Right renal cortex interstitium (tissue), 3 donors: Measurements from ENCODE around the gene NREP. TPM values are rescaled to one million over a fixed set of nuclear protein-coding genes. Genes with fewer than 3 reads are reported as not detected.

ENCODE experiments used
- DNase-seq, 3 donors: peaks; one replicate each; pipeline ENCODE4 v3.0.0-alpha.2; 2013; ENCODE audit warnings: low read depth in 3 of 3, low spot score in 2 of 3
- polyA plus RNA-seq, 3 donors: library from polyadenylated mRNA; unstranded; fragments of 120-200 nt; gene quantifications; one replicate each; pipeline ENCODE4 v1.2.1, GENCODE V29; 2013; ENCODE audit not compliant: insufficient read length in 3 of 3

Gene NREP, protein sequence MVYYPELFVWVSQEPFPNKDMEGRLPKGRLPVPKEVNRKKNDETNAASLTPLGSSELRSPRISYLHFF
- polyA plus RNA-seq = 100 to 1,000 TPM; 861 to 901 (median 880) TPM

DNA sequence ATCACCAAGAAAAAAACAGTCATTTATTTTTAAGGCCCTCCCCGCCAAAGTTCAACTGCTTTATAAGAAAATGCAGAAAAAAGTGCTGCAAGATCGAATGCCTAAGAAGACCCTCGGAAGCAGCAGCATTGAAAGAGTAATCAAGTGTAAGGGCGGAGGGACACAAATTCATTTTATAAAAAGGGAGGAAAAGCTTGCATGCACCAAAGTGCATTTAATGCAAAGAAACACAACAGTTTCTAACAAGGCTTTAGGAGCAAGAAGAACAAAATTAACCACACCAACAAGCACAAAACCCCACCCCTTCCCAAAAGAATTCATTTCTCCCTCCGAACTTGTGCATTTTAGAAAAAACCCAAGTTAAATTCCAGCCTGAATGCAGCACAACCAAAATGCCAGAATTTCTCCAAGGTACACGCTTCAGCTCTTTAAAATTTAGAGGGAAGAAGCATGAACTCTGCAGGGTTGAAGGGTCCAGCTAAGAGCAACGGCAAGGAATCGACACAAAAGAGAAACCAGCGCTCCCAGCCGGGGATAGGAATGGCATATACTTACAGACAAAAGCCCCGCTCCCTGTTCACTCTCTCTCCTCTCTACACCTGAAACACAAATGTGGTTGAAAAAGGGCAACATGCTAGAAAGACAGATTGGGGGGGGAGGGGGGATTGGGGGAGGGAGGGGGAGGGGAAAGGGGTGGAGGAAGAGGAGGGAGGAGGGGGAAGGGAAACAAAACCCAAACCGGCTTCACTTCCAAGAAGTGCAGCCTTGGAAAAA lies at the start of gene NREP:
Gene NREP, minus strand, starts transcription at position 614 of the 774 bp plus-strand sequence. CDS start 1,422 bp downstream, outside the sequence.
- DNase-seq = no peak

DNA sequence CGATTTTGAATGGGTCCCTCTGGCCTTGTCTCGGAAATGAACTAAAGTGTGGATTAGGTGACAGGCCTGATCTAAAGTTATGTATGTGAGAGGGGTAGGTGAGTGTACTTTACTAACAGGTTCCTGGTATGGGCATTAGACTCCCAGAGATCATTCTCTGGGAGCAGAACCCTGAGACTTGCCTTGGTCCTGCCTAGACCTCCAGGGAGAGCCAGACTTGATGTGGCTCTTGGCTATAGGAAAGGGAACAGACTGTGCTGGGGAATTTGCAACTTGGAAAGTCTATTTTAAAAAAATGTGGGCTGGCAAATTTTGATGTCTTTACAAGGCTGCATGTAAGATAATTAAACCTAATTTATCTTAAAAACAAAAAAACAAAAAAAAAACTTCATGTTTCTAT lies 49.8 kb upstream of the NREP start:
- no peak for DNase-seq

DNA sequence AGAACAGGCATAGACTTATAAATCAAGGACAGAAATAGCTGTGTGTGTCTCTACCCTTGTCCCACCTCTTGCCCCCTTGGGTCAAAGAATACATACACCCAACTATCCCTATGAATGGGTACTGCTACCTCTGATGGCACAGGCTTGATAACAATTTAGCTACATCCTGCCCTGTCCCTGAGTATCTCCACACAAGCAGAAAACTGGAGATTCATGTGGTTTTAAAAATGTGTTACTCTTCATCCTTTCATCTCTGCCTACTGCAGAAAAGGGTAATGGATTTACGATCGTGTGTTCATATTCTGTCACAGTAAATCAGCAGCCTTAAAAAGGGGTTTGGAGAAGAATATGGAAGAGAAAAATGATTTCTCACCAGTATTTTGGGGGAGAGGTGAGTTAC lies 49.2 kb upstream of the NREP start:
- DNase-seq = no peak

DNA sequence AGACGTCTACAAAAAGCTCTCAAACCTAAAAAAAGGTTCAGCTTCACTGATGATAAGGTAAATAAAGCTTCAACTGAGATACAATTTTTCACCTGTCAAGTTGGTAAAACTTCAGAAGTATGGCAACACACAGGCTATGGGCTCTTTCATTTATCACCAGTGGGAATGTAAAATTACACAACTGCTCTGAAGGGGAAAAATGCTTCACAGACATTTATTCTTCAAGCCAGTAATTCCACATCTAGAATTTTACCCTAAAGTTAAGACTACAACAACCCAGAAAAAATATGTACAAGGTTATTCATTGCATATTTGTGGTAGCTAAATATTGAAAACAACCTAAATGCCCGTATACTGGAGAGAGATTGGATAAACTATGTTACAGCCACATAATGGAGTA lies 48.1 kb upstream of the NREP start:
- no peak for DNase-seq

DNA sequence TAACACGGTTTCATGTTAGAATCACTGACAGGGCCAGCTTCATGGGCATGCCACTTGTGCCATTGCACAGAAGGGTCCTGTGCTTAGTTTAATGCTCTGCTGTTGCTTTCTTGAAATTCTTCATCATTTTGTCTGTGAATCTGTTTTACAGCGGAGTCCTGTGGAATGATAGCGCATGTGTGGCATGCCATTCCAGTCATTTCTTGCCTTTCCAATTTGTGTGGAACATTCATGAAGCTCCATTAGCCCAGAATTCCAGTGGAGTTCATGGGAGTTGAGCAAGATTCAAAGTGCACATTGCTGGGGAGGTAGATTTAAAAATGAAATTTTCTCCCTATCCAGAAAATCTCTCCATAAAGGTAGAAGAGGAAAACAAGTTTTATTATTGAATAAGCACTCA lies 43.4 kb upstream of the NREP start:
- DNase-seq = no peak

DNA sequence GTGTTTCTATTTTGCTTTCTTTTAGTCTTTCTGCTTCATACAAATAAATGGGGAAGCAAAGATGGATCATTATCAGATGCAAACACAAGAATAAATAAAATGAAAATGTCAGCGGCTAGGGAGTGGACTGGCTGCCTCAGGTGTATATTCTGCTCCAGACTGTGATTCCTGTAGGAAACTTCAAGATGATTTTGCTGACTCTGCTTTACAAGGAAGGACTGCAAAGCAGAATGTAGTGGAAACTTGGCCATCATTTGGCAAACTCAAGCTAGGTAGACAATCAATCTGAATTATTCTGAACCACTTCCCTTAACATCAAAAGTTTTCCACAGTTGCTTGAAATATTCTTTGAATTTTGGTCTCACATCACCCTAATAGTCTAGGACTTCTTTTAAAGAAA lies 38.1 kb upstream of the NREP start:
- DNase-seq = no peak

DNA sequence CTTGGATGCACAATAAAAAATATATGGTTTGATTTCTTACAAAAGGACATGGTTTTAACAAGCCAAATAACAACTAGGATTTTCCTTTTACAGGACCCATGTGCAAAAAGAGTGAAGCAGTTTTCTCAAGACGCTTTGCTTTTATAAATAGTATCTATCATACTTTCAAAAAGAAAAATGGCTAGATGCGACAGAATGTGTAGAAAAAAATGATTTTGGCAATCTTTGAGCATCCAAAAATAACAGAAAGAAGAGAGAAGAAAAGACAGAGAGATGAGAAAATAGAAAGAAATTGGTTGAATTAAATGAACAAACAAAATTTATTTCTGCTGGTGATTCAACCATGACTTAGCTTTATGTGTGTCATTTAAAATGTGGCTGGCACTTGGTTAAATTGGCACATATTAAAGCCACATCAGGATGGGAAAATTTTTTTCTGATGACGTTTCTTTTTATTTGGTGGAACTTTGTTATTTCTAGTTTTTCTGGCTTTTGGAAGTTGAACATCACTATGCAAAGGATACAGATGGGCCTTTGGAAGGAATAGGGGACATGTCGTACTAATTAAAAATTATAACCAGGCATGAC lies 35.6 kb upstream of the NREP start:
- no peak for DNase-seq

DNA sequence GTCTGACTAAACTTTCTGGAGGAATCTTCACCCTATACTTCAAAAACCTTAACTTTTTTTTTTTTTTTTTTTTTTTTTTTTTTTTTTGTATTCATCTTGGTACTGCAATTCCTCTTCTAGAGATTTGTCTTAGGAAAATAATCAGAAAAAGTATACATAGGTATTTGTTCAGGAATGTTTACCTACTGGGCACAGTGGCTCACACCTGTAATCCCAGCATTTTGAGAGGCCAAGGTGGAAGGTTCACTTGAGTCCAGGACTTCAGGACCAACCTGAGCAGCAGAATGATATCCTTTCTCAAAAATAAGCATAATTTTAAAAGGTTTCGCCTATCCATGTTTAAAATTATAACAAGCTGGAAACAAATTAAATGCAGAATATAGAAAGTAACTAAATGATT lies 33.3 kb upstream of the NREP start:
- no peak for DNase-seq

DNA sequence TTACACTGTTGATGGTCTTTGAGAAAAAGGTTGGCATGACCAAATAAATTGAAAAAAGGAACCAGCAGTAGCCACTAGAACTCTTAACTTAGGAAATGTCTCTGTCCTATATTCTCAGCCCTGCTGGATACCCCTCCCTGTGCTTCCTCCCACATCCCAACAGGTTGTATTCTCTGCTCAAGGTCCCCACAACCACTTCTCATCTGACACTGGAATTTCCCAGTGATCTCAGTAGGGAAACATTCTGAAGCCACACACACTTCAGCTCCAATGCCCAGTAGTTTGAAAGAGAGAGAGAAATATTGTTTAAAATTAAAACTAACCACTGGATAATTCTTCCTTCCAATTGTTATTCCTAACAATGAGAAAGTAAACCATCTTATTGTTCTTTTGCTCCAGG lies 30.0 kb upstream of the NREP start:
- no peak for DNase-seq

DNA sequence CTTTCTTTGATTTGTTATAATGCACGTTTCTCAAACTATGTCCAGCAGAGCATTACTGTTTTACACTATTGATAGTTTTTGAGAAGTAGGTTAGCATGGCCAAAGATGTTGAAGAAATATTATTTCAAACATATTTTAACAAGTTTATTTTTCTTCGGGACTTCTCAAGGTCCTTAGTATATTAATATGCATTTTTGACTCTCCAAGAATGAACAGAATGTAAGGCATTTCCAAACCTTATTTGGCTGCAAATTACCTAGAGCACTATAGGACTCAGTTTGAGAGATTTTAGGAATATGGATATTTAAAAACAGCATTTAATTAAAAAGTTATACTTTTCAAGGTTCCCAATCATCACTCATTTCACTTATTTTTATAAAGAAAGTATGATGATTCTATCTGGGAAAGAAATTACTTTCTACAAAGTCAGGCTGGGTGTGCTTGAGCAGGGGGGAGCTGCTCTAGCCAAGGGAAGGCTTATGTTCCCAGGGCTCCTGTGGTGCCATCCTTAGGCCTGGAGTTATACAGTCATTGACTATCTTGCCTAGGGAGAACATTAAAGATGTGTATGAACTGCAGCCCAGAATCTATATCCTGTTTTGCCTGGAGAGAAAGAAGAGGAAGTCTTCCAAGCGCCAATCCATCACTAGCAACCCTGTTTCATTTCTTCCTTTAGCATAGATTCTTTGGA lies 27.6 kb upstream of the NREP start:
- no peak for DNase-seq

DNA sequence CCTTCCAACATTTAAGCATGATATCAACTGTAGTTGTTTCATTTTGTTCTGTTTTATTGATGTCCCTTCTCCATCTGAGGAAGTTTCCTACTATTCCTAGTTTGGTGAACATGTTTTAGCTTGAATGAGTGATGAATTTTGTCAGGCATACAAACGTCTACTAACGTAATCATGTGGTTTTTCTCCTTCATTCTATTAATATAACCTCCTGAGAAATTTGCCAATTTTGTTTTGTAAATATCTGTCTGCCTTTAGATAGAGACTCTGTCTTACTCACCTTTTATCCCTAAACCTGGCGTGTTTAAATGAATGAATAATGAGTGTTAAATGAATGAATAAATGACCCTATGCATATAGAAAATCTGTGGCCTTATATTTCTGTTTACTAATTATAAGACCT lies 26.5 kb upstream of the NREP start:
- no peak for DNase-seq

DNA sequence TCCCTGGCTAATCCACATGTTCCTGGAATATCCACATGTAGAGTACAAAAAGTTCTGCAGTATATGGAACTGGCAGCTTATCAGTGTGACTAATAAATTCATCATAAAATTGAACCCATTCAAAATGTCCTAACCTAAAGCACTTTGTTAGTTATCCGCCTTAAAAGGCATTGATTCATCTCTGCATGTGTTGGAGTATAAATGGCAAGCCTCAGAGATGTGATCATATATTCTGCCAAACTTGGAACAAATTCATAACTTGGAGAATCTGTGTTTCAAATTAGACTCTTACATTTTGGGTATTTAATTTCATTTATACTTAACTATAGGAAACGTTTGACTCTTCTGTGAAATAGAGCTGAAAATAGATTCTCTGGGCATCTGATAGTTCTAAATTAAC lies 25.2 kb upstream of the NREP start:
- no peak for DNase-seq

DNA sequence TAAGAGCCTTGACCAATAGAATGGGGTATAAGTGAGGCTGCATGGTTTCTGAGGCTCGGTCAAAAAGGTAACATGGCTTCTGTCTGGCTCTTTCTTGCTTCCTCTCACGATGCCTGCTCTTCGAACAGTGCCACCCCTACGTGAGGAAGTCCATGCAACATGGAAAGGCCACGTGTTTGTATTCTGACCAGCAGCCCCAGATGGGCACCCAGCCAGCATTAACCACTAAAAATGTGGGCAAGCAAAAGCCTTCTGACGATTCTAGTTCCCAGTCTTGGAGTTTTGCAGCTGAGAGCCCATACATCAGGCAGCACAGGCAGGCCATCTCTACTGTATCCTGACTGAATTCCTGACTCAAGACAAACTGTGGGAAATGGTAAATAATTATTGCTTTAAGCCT lies 24.2 kb upstream of the NREP start:
- DNase-seq = no peak

DNA sequence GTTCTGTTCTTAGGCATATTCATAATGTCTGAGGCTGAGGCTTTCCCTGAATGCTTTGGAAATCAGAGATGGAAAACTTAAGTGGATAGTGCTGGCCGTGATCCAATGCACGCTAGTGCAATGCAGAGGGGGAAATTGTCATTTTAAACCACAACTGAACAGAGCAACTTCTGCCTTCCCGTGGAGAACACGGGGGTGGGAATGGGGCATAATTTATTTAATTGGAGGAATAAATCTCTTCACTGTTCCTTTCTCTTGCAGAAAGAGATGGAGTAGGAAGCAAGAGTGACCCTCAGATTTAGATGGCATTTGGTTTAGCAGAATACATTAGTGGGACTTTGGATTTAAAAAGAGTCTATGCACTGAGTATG lies 22.9 kb upstream of the NREP start:
- DNase-seq = no peak

DNA sequence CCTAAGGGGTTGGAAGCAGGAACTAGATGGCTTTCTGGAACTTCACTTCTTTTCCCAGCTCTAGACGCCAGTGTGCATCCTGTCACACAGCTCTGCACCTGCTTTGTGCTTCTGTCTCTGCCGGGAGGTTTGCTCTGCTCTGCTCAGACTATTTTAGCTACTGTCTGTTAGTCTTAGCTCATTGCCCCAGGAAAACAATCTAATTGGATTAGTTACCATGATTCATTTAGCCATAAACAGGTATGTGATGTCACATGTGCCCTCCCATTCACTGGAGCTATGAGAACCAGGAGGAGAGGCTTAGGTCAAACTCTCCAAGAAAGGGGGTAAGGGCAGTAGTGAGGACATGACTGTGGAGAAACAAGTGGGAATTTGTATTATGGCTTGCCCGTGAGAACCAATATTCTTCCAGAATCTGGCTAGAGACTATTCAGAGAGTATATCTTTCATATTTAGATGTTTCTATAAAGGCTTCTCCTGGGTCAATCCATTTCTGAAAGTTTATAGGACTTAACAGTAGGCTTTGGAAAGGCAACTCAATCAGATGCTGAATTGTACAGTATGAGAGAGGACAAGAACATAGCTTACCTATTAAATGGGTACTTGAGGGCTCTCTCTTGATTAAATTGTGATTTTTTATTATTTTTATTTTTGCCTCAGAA lies 22.4 kb upstream of the NREP start:
- no peak for DNase-seq

DNA sequence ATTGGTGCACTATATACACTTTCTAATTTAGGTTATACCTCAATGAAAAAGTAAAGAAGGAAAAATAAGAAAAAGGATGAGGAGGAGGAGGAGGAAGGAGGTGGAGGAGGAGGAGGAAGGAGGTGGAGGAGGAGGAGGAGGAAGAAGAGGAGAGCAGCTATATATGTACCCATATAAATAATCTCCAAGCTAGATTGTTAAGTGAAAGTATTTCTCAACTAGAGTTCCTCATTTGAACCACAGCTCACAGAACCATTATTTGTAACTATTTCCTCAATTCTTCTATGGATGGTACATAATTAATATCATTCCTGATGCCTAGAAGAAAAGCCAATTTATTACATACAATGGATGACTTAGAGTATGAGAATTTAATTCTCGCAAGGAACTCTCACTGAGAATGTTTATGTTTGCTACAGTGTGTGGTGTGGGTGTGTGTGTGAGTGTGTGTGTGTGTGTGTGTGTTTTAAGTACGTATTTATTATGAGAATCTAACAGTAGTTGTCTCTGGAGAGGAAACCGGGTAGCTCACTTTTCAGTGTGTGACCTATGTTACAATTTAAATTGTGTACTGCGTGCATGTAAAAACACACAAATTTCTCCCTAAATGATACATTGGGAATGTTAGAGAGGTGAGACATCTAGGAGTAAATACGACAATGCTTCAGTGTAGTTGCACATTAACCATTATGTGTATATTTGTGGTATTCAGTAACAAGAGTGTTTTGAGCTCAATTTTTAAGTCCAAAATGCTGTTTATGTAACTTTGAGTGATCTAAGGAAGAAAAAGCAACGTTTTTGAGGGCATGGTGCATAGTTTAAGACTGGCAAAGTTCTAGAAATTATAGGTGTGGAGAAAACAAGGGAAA lies 20.2 kb upstream of the NREP start:
- DNase-seq = no peak

DNA sequence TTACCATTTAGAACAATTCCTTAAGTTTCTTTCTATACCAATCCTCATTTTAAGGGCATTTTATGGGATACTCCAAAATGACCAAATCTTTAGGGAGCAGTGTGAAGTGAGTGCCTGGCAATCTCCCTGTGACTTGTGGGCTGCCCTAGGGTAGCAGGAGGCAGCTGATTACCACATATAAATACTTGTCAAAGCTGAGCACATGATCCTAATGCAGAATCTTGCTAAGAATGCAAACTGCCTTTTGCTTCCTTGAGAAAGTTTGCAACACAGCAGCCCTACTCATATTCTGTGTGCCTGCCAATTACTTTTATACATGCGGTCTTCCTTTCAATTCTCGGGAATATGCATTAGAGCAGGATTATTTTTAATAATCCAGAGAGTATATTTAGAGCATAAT lies 18.2 kb upstream of the NREP start:
- no peak for DNase-seq

DNA sequence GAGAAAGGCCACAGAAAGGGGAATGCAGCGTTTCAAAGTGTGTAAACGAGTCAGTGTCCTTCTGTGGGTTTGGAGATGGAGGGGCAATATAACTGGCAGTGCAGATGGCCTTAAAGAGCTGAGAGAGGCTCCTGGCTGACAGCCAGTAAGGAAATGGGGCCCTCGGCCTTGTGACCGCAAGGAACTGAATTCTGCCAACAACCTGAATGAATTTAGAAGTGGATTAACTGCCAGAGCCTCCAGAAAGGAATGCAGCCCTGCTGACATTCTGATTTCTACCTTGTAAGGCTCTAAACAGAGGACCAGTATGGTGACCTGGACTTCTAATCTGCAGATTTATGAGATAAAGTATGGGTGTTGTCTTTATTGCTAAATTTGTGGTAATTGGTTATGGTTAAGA lies 17.5 kb upstream of the NREP start:
- no peak for DNase-seq

DNA sequence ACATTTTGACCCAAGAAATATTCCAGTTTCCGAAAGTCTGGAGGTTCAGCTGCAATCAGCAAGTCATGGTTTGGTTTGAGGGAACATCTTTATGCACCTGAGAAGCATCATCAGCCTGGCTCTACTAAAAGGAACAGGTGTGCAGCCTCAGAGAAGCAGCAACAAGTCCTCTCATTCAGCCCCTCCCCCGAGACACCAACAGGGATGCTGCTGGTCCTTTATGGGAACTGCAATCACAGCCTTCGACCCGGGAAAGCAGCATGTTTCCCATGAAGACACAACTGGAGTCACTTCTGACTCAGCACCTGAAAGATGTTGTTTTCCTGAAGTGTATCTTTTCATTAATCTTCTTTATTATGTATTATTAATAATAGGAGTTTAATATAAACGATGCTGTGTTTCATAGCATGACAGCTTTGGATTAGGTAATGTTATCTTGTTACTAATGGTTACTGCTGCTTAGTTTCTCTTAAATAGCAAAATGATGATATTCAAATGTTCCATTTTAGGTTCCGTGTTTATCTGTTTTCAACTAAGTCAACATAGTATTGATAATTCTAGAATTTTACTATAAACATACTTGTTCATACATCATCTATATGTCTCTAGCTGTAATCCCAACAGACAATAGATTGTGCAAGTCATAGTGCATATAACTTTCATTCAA lies 15.6 kb upstream of the NREP start:
- no peak for DNase-seq

DNA sequence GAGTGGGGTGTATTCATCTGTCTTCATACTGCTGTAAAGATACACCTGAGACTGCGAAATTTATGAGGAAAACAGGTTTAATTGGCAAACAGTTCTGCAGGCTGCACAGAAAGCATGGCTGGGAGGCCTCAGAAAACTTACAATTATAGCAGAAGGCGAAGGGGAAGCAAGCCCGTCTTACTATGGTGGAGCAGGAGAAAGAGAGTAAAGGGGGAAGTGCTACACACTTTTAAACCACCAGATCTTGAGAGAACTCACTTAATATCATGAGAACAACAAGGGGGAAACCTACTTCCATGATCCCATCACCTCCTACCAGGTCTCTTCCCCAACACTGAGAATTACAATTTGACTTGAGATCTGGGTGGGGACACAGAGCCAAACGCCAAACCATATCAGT lies 12.5 kb upstream of the NREP start:
- no peak for DNase-seq
